ENCODE measurements around the gene ADAM22.

DNA sequence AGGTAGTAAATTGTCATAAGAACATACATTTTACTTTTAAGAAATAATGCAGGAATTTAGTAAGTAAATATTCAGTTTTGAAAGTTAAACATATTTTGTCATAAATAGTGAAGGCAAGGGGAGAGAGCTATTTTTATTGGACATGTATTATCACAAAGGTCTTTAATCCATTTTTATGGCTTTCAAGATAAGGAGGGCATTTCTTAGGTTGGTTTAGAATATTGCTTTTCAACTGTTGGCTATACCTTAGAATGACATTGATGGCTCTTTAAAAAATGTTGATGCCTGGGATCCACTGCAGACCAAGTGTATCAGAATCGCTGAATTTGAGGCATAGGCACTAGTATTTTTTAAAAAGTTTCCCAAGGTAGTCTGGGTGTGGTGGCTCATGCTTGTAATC lies 34.0 kb downstream of the ADAM22 start:
- TF ChIP-seq CTCF (conservative IDR thresholded peaks at IDR 0.05) (no peak), EZH2 (IDR thresholded peaks at IDR 0.05; ENCODE audit: low read depth) (no peak)
